Vagina (tissue), 2 donors: ENCODE results near the gene RPL13A.

Source experiments
- POLR2A ChIP-seq, 2 donors: fragments of 450-650 bp; IDR thresholded peaks; one replicate each; pipeline ENCODE4 v1.6.1; 2017; ENCODE audit warnings: antibody characterized with exemption in 2 of 2, mild to moderate bottlenecking in 2 of 2, moderate library complexity in 2 of 2
- POLR2AphosphoS5 ChIP-seq, 2 donors: sonication (generic); formaldehyde crosslinking; IDR thresholded peaks; one replicate each; pipeline ENCODE4 v1.9.0; 2017; ENCODE audit warnings: antibody characterized with exemption in 2 of 2, mild to moderate bottlenecking in 2 of 2, low read depth in 1 of 2; ENCODE audit not compliant: insufficient read depth in 1 of 2
- TF ChIP-seq, protein P1 (sequence below), 3 experiments: fragments of 450-650 bp in 2 of 3; fragments of 200-600 bp in 1 of 3; sonication (generic) in 1 of 3; IDR thresholded peaks; one replicate each; pipeline ENCODE4 v1.5.1; 2017 to 2019; ENCODE audit warnings: antibody characterized with exemption in 3 of 3, mild to moderate bottlenecking in 2 of 3, moderate library complexity in 2 of 3

DNA sequence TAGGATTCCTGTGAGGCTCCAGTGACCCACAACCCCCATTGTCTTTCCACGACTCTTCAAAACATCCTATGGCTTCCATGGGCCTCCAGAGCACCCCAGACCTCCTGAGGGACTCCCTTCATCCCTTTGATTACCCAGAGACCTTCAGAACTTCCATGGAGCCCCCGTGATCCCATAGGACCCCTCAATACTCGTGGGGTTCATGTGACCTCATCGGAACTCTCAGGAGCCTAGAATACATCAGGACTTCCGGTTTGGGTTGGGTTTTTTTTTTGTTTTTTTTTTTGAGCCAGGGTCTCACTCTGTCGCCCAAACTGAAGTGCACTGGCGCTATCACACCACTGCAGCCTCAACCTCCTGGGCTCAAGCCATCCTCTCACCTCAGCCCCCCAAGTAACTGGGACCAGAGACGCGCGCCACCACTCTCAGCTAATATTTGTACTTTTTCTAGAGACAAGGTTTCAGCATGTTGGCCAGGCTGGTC, 33.6 kb upstream of the RPL13A start:
- TF ChIP-seq, protein P1, sequence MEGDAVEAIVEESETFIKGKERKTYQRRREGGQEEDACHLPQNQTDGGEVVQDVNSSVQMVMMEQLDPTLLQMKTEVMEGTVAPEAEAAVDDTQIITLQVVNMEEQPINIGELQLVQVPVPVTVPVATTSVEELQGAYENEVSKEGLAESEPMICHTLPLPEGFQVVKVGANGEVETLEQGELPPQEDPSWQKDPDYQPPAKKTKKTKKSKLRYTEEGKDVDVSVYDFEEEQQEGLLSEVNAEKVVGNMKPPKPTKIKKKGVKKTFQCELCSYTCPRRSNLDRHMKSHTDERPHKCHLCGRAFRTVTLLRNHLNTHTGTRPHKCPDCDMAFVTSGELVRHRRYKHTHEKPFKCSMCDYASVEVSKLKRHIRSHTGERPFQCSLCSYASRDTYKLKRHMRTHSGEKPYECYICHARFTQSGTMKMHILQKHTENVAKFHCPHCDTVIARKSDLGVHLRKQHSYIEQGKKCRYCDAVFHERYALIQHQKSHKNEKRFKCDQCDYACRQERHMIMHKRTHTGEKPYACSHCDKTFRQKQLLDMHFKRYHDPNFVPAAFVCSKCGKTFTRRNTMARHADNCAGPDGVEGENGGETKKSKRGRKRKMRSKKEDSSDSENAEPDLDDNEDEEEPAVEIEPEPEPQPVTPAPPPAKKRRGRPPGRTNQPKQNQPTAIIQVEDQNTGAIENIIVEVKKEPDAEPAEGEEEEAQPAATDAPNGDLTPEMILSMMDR (IDR thresholded peaks at IDR 0.05): no peak
- TF ChIP-seq POLR2AphosphoS5 (IDR thresholded peaks at IDR 0.05; ENCODE audit: insufficient read depth in 1 of 2, low read depth in 1 of 2): no peak
- TF ChIP-seq POLR2A (IDR thresholded peaks at IDR 0.05): no peak
